NCI-H2227 treated with DMSO at 0.1 percent for 48 hours (cell line): ENCODE results near the gene STXBP5L.
"Not testable (repeated sequence)": the region's sequence is repeated elsewhere in the genome, so short reads cannot be mapped to it uniquely, and the experiment has no call there.

Experiments used
- DNase-seq: peaks from one replicate; lab custom pipeline; 2025; lab: John Stamatoyannopoulos, UW

Gene STXBP5L

GRCh38 chr3:121231872-121232271, 323.9 kb downstream of the STXBP5L start:
- DNase-seq, result no peak

- no peak for DNase-seq
Observed at GRCh38 chr3:121232309-121233225, 324.6 kb downstream of the STXBP5L start.

- DNase-seq, result no peak
Observed at GRCh38 chr3:121243208-121243607, 335.2 kb downstream of the STXBP5L start.

GRCh38 chr3:121252676-121253075, 344.7 kb downstream of the STXBP5L start:
- no peak for DNase-seq

GRCh38 chr3:121269389-121269788, 361.4 kb downstream of the STXBP5L start:
- DNase-seq, result no peak

GRCh38 chr3:121274411-121274810, 366.4 kb downstream of the STXBP5L start:
- DNase-seq, result no peak

GRCh38 chr3:121295452-121295851, 387.4 kb downstream of the STXBP5L start:
- DNase-seq, result no peak

- no peak for DNase-seq
Observed at GRCh38 chr3:121295979-121296378, 388.0 kb downstream of the STXBP5L start.

- DNase-seq, result no peak
Observed at GRCh38 chr3:121324320-121324719, 416.3 kb downstream of the STXBP5L start.

- no peak for DNase-seq
Observed at GRCh38 chr3:121330118-121330517, 422.1 kb downstream of the STXBP5L start.

- no peak for DNase-seq
Observed at GRCh38 chr3:121330634-121331033, 422.6 kb downstream of the STXBP5L start.

GRCh38 chr3:121355960-121356359, 448.0 kb downstream of the STXBP5L start:
- DNase-seq, result not testable (repeated sequence)

GRCh38 chr3:121362035-121362734, 454.2 kb downstream of the STXBP5L start:
- no peak for DNase-seq

- DNase-seq, result not testable (repeated sequence)
Observed at GRCh38 chr3:121388308-121388707, 480.3 kb downstream of the STXBP5L start.

- DNase-seq, result not testable (repeated sequence)
Observed at GRCh38 chr3:121395967-121396366, 488.0 kb downstream of the STXBP5L start.

GRCh38 chr3:121398051-121398450, 490.0 kb downstream of the STXBP5L start:
- DNase-seq, result not testable (repeated sequence)

GRCh38 chr3:121399820-121400219, 491.8 kb downstream of the STXBP5L start:
- DNase-seq, result no peak

GRCh38 chr3:121405631-121406030, 497.6 kb downstream of the STXBP5L start:
- DNase-seq, result no peak

- no peak for DNase-seq
Observed at GRCh38 chr3:121411523-121411922, 503.5 kb downstream of the STXBP5L start.

- DNase-seq, result no peak
Observed at GRCh38 chr3:121414924-121415323, 506.9 kb downstream of the STXBP5L start.

- DNase-seq, result no peak
Observed at GRCh38 chr3:121418182-121418581, 510.2 kb downstream of the STXBP5L start.

GRCh38 chr3:121424549-121424948, 516.5 kb downstream of the STXBP5L start:
- no peak for DNase-seq

- DNase-seq, result no peak
Observed at GRCh38 chr3:121430664-121431215, 522.7 kb downstream of the STXBP5L start.
